ENCODE measurements around the gene CHERP. TPM values are rescaled to one million over a fixed set of nuclear protein-coding genes. Genes with fewer than 3 reads are reported as not detected.
A peak's percentile ranks its signal among the peaks of the same experiment; 100 is the strongest.

Gene CHERP
- total RNA-seq, 2 experiments from 2014 or later: 15.6 to 87.2 TPM

- ChIA-PET POLR2A (interaction anchor here (0.5 to 3.0 kb wide), 10 partner anchors 14 to 818 kb away, joined by 3 to 18 read pairs (median 3); partner anchors contain the start of gene MED26), CTCF (ENCODE audit: unreplicated experiment) (interaction anchor here (1.3 to 1.7 kb wide), 2 partner anchors 30 to 146 kb away, joined by 4 to 6 read pairs; no protein-coding TSS in a partner anchor)
- BruUV-seq (replicated peaks): no TSS peak
- DNase-seq (ENCODE audit: low spot score): peak; percentile 95
- H3K9me2 ChIP-seq (ENCODE audit: insufficient read depth, low read length): no peaks in the 10 kb centered on the region
- H3K4me3 ChIP-seq (ENCODE audit: low read depth, low read length, poor library complexity, severe bottlenecking): peak overlapping the region; percentile 73
- peaks cover 24% of the 10 kb centered on the region; the same call in 1 of the 2 replicates for H4K20me1 ChIP-seq (ENCODE audit: insufficient read depth, low read length)
- H3K36me3 ChIP-seq (ENCODE audit: insufficient read depth, low read length): peaks cover 3% of the 10 kb centered on the region; the same call in 1 of the 2 replicates
- H3K4me1 ChIP-seq (ENCODE audit: insufficient read depth, low read length, poor library complexity, severe bottlenecking): peaks cover 100% of the 10 kb centered on the region
- no peak overlapping the region for H2AFZ ChIP-seq (ENCODE audit: low read length)
- peaks cover 91% of the 10 kb centered on the region for H3K79me2 ChIP-seq (ENCODE audit: insufficient read depth, low read depth, low read length)
- H3K27ac ChIP-seq (ENCODE audit: low read depth, low read length, poor library complexity, severe bottlenecking): peak overlapping the region; percentile 97
- TF ChIP-seq CTCF (conservative IDR thresholded peaks at IDR 0.05; ENCODE audit: low read length) (no peak; the same call in 1 of the 2 replicates), EZH2phosphoT487 (IDR thresholded peaks at IDR 0.05; ENCODE audit: borderline replicate concordance, low read depth, low read length) (no peak)
- H3K4me2 ChIP-seq (ENCODE audit: low read length): peak overlapping the region; percentile 97
- intact Hi-C loops (cut with micrococcal nuclease; ENCODE audit: unreplicated experiment): loop anchor here (1.0 to 5.0 kb wide), 8 partner anchors 16 to 511 kb away; partner anchors contain the start of genes CHERP, MED26, SLC35E1 and SMIM7
- H3K9me3 ChIP-seq (ENCODE audit: low read length): no peaks in the 10 kb centered on the region
Measured at GRCh38 chr19:16587833-16588823, 45.9 kb upstream of the CHERP start.

- Histone ChIP-seq H3K9me3 (ENCODE audit: low read length) (no peaks in the 10 kb centered on the region), H3K27ac (ENCODE audit: low read depth, low read length, poor library complexity, severe bottlenecking) (peak overlapping the region; percentile 97), H3K4me3 (ENCODE audit: low read depth, low read length, poor library complexity, severe bottlenecking) (peak overlapping the region; percentile 73), H3K79me2 (ENCODE audit: insufficient read depth, low read depth, low read length) (peaks cover 91% of the 10 kb centered on the region), H3K36me3 (ENCODE audit: insufficient read depth, low read length) (peaks cover 6% of the 10 kb centered on the region; the same call in 1 of the 2 replicates), H2AFZ (ENCODE audit: low read length) (no peak overlapping the region), H3K4me2 (ENCODE audit: low read length) (peak overlapping the region; percentile 97), H4K20me1 (ENCODE audit: insufficient read depth, low read length) (peaks cover 15% of the 10 kb centered on the region; the same call in 1 of the 2 replicates), H3K9me2 (ENCODE audit: insufficient read depth, low read length) (no peaks in the 10 kb centered on the region), H3K4me1 (ENCODE audit: insufficient read depth, low read length, poor library complexity, severe bottlenecking) (peaks cover 100% of the 10 kb centered on the region)
- ChIA-PET POLR2A (interaction anchor here (0.5 to 3.0 kb wide), 18 partner anchors 14 to 1901 kb away, joined by 3 to 18 read pairs (median 3); partner anchors contain the start of gene MED26), CTCF (ENCODE audit: unreplicated experiment) (interaction anchor here (1.3 to 1.7 kb wide), 2 partner anchors 31 to 145 kb away, joined by 4 to 6 read pairs; no protein-coding TSS in a partner anchor)
- TF ChIP-seq EZH2phosphoT487 (IDR thresholded peaks at IDR 0.05; ENCODE audit: borderline replicate concordance, low read depth, low read length): no peak
- peak; percentile 93 for DNase-seq (ENCODE audit: low spot score)
- intact Hi-C loops (cut with micrococcal nuclease; ENCODE audit: unreplicated experiment): loop anchor here (1.0 to 5.0 kb wide), 5 partner anchors 15 to 510 kb away; partner anchors contain the start of genes CHERP, SLC35E1, SMIM7 and TMEM38A
- no TSS peak for BruUV-seq (replicated peaks)
Measured at GRCh38 chr19:16586991-16587832, 45.0 kb upstream of the CHERP start.
